NCI-H1092 treated with DMSO at 0.1 percent for 48 hours (cell line): ENCODE data around the gene HAGHL.

ENCODE experiments used
- DNase-seq: peaks from one replicate; lab custom pipeline; 2025; lab: John Stamatoyannopoulos, UW

Gene HAGHL

DNA sequence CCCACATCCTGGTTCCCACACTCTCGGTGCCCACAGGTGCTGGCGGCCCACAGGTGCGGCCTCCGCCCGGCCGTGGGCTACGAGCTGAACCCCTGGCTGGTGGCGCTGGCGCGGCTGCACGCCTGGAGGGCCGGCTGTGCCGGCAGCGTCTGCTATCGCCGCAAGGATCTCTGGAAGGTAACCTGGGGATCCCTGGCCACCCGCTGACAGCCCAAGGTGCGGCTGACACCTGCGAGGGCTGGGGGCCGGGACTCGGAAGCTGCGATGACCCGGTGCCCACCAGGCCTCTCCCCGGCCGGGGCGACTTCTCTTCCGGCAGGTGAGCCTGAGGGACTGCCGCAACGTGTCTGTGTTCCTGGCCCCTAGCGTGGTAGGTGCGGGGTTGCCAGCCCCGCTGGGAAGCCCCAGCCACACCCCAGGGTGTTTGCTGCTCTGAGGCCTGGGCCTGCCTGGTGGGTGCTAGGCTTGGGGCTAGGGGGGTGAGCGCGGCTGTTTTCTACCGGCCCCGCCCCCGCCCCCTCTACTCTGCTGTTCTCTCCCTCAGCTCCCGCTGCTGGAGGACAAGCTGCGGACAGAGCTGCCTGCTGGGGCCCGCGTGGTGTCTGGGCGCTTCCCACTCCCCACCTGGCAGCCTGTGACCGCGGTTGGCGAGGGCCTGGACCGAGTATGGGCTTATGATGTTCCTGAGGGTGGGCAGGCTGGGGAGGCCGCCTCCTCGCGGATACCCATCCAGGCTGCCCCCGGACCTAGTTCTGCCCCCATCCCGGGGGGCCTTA is 5.0 kb upstream of the HAGHL start:
- no peak for DNase-seq

DNA sequence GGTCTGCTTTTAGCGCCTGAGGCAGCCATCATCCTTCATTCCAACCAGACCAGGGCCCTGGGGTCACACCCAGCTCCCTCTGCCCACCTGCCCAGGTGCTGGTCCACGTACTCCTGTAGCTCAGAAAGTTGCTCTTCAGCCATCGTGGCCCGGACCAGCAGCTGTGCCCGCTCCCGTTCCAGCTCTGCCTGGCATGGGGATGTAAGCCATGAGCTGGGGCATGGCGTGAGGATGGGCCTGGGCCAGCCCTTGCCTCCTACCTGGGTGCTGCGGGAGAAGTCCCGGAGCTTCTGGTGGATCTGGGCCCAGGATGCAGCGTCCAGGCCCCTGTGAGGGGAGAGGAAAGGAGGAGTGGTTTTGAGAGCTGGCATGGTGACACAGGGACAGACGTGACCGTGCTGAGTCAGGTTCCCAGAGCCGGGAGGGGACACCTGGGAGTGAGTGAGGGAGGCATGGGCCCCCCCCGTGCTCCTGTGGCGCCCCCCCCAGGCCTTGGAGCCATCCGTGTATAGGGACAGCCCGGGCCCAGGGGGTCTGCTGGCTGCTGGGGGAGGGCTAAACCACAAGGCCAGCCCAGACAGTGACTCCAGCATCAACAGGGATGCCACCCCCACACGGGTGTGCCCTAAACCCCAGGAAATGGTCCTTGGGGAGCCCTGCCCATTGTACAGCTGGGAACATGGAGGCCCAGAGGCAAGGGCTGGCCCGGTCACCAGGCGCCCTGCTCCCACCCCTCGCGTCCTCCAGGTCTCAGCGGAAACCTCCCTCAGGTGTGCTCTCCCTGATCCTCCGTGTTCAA is 3.9 kb upstream of the HAGHL start:
- no peak for DNase-seq

DNA sequence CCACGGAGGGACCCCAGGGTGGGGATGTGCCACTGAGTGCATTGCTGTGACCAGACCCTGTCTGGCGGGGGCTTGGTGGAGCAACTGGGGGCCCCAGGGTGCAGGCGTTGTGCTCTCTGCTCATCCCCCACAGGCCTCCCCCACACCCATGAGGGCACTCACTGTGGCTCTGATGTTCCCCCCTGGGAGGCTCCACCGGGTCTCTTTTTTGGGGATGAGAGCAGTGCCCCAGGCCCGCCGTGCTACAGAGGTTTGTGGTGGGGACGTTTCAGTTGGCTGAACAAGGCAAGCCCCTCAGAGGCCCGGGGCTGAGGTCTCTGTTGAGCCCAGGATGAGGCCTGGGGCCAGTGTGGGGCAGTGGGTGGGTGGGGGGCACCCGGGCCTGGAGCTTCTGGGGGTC is 3.2 kb upstream of the HAGHL start:
- DNase-seq, result no peak

DNA sequence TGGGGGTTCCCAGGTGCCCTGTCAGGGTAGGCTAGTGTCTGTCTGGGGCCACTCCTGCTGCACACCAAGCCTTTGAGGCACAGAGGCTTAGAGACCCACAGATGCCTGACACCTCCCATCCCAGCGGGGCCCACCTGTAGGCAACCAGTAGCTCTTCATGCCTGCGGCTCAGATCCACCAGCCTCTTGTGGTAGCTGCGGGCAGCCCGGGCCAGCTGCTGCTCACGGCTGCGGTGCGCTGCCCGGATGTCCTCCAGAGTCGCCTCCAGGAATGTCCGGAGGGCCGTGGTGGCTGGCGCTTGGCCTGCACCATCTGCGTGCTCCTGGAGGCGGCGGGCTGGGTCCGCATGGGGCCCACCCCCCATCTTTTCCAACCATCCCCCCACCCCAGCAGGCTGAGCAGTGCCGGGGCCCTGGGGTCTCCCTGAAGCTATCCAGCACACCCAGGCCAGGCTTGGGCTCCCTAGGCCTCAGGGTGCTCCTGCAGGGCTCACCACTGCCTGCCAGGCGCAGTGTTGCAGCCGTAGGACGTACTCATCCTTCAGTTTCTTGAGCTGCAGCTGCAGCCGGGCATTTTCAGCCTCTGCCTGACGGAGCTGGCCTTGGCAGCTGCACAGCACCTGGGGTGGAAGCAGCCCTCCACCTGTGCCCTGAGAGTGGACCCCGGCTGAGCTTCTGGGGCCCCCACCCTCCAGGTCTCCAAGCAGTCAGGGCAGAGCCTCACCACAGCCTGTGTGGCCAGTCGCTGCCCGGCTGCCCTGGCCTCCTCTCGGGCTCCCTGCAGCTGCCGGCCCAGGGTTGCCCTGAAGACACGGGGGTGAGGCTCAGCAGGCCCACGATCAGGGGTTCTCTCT is 2.5 kb upstream of the HAGHL start:
- DNase-seq, result no peak

DNA sequence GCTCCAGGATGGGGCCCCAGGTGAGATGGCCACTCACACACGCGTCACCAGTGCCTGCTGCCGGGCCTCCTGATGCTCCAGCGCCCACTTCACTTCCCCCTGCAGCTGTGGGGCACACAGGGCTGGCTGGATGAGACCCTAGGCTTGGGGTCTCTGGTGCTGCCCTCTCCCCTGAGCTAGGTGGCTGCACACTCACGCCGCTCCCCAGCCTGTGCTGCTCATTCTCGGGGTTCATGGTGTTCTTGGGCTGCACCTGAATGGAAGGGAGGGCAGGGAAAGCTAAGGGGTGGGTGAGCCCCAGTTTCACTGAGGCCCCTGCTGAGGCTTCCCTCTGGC is 1.9 kb upstream of the HAGHL start:
- no peak for DNase-seq

DNA sequence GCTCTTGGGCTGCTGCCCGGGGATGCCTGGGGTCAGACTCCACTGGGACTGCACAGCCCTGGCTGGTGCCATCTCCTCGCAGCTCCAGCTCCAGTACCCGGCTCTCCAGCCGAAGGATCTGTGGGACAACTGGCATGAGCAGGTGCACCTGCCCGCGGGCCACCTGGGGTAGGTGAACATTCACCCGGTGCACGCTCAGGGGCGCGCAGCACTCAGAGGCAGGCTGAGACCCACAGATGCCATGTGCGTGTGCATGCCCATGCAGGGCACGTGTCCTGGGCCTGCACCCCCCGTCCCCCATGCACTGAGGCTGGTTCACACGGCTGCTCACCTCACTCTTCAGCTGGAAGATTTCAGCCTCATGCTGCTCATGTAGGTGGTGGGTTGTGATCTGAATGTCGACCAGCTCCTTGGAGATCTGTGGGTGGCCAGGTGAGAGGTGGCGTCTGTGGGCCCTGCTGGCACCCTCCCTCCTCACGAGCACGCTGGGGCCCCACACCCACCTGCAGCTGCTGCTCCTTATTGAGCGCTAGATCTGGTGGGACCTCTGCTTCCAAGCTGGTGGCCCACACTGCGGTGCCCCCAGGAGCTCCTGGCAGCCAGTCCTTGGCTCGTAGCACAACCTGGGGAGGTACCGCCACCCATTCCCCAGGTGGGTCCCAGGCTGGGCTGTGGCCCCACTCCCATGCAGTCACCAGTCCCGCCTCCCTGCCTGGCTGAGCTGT is 1.3 kb upstream of the HAGHL start:
- DNase-seq, result no peak

DNA sequence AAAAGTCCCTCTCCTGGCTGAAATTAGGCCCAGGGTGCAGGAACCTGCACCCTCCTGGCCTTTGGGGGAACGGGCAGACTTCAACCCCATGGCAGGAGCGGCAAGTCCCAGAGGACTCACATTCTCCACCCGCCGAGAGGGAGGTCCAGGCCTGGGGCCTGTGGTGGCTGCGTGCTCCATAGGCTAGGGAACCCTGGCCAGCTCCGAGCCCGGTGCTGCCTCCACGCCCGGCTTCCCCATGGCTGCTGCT is 793 bp upstream of the HAGHL start:
- DNase-seq, result no peak

DNA sequence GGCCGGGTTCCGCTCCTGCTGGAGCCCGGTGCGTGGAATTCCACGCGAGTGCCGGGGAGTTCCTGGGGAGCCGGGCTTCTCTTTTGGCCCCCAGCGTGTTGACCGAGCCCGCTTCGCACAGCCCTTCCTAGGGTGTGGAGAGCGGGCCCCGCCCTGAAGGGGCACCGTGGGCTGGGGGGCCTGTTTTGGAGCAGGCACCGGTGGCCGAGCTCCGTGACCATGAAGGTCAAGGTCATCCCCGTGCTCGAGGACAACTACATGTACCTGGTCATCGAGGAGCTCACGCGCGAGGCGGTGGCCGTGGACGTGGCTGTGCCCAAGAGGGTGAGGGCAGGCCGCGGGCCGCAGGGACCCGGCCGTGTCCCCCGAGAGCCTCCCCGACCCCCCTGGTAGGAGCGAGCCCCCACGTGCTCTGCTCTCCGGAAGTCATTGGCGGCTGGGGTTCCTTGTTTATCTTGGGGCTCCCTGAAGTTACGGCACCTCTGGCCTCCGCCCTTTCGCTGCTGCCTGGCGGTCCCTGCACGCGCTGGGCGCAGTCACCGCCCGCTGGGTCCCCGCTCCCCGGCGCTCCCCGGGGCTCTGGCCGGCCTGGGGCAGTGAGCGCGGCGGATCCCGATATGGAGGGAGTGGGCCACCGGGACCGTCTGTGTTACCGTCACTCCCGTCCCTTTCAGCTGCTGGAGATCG is 528 bp downstream of the HAGHL start:
- no peak for DNase-seq

DNA sequence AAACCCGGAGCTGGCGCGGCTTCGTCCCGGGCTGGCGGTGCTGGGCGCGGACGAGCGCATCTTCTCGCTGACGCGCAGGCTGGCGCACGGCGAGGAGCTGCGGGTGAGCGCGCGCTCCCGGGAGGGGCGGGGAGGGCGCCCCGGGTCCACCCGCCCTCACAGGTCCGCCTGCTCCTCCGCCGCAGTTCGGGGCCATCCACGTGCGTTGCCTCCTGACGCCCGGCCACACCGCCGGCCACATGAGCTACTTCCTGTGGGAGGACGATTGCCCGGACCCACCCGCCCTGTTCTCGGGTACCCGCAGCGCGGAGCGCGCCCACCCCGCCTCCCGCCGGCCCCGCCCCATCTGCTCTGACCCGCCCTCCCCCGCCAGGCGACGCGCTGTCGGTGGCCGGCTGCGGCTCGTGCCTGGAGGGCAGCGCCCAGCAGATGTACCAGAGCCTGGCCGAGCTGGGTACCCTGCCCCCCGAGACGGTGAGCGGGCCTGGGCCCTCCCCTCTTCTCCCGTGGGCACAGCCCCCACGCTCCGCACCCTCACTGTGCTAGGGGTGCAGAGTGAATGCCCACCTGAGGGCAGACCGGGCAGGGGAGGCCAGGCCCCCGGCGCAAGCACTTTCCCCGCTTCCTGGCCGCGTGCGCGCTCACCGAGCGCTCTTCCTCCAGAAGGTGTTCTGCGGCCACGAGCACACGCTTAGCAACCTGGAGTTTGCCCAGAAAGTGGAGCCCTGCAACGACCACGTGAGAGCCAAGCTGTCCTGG is 1.4 kb downstream of the HAGHL start:
- no peak for DNase-seq

DNA sequence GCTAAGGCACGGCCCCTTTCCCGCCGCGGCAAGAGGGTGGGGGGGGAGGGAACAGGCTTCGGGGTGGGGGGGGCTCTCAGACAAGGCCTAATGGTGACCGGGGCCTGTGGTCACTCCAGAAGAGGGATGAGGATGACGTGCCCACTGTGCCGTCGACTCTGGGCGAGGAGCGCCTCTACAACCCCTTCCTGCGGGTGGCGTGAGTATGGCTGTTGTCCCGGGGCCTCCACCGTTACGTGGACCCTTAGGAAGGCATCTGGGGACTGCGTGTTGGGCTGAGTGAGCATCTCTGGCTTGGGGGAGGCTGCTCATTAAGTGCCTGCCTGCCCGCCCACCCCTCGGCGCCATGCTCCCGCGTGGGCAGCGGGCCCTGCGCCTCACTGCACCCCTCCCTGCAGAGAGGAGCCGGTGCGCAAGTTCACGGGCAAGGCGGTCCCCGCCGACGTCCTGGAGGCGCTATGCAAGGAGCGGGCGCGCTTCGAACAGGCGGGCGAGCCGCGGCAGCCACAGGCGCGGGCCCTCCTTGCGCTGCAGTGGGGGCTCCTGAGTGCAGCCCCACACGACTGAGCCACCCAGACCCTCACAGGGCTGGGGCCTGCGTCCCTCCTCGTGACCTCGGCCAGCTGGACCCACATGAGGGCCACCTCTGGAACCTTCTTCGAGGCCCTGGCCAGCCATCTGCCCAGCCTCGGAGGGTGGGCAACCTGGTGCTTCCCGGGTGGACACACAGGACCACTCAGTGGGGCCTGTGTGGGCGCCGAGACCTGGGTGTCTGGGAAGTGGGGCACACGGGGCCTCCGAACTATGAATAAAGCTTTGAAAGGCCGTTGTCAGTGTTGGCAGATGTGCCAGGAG is 2.2 kb downstream of the HAGHL start:
- no peak for DNase-seq

DNA sequence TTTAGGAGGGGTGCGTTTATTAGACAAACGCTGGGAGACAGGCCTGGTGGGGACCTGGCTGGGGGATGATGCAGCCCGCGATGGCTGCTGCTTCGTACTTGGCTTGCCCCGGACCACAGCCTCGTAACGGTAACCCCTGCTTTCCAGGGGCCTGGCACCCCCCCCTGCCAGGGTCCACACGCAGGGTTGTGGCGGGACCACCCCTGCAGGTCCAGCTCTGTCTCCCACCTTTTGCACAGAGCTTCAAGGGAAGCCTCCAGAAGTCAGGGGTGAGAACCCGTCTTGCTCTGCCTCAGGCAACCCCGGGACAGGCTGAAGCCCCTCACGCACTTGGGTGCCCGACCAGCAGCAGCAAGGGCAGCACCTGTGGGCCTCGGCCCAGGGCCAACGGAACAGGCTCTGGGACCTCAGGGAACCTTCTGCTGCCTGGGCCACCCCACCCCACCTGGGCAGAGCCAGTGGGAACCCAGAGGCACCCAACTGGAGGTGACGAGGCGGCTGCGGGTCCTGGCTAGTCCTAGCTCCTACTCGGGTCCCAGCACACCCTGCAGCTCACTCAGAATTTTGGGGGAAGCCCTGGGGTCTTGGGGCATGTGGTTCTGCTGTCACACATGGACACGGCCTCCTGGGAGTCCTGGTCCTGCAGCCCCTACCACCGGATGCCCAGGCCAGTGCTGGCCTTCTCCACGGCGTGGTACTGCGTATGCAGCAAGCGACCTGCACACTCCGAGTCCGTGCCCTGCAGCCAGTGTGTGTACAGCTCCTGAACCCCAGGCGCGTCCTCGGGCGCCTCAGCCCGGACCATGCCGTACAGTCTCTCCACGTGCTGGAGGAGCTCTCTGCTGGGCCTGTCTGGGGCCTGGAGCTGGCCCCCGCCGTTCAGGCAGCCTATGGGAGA is 3.1 kb downstream of the HAGHL start:
- no peak for DNase-seq

DNA sequence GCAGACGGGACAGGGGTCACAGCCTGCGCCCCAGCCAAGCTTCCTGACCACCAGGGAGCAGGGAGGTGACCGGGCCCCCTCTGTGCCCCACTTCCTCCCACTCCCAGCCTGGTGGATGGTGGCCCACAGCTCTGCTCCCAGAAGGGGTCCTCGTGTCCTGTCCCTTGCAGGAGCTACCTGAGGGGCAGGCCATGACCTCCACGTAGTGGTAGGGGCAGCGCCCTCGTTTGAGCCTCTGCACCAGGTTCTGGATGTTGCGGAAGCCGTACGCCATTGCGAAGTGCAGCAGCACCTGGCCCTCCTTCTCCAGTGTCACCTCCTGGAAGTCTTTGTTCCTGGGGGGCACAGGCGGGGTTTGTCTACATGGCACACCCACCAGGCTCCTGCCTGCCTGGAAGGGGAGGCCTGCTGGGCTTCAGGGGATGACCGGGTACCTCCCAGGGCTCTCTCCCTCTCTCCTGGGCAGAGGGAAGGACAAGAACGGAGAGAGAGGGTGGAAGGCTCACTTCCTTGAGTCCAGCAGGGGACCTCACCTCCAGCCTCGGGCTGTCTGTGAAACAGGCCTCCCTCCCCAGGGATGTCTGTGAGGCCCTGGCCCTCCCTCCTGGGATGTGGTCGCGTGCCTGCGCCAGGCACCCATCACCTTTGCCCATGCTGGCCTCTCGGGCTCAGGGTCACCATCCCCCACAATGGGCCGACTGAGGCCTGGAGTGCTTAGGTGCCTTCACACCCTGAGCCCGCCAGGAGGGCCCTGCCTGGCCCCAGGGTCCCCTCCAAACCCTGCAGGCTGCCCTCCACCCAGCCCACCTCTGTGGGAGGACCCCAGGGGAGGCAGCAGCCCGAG is 4.0 kb downstream of the HAGHL start:
- DNase-seq, result no peak

DNA sequence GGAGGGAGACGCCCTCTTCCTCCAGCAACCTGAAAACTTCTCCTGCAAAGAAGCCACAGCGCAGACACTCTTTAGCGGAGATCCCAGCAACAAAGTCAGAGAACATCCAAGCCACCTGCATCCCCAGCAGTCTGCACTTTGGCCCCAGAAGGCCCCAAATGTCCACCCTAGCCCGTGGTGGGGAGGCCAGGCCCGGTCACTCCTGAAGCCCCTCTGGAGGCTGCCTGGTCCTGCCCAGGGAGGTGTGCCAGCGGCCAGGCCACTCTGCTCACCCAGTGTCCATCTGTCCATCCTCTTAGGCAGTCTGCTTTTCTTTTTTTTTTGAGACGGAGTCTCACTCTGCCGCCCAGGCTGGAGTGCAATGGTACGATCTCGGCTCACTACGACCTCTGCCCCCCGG is 5.4 kb downstream of the HAGHL start:
- DNase-seq, result no peak

DNA sequence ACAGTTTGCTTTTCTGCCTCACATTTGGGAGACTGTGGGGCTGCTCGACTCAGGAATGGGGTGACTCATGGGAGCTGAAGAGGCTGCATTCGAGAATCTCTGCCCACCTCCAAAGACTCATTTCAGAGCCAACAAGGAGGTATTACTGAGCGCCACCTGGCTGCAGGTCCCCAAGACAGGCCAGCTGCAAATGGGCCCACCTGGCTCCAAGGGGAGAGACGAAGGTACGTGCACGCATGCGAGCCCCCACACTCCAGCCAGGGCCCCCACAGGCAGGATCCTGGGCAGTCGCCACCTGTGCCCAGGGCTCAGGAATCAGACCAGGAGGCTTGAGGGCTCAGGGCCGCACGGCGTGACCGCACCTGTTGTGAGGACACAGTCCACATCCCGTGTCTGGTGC is 6.0 kb downstream of the HAGHL start:
- DNase-seq, result no peak

DNA sequence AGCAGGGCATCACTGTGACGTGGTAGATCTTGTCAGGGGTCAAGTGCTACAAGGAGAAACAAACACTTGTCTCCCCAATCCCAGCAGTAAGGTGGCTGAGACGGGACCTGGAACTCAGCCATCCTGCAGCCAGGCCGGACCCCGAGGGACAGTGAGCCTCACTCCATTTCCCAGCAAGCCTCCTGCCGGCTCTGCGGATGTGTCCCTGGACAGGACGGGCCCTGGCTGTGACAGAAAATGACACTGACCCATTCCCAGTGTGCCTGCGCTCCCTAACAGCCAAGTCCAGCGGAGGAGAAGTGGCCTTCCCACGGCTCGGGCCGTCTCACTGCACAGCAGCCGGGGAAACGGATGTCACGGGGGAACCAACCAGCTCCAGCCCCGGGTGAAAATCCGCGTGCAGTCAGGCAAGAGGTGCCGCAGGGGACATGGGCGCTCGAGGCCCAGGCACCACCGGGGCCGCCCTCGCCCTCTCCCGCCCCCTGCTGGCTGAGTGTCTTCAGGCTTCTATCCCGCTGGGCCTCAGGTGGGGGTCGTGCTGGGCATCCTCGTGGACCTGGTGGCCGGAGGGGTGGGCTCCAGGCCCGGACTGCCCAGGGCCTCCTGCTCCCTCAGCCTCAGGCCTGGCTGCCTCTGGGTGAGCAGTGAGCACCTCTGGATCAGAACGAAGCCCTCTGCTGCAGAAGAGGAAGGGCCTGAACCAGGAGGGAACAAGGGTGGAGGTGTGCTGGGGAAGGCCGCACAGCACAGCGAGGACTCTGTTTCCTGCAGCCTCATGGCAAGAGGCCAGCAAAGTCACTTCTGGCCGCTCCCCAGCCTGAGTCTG is 6.7 kb downstream of the HAGHL start:
- no peak for DNase-seq

DNA sequence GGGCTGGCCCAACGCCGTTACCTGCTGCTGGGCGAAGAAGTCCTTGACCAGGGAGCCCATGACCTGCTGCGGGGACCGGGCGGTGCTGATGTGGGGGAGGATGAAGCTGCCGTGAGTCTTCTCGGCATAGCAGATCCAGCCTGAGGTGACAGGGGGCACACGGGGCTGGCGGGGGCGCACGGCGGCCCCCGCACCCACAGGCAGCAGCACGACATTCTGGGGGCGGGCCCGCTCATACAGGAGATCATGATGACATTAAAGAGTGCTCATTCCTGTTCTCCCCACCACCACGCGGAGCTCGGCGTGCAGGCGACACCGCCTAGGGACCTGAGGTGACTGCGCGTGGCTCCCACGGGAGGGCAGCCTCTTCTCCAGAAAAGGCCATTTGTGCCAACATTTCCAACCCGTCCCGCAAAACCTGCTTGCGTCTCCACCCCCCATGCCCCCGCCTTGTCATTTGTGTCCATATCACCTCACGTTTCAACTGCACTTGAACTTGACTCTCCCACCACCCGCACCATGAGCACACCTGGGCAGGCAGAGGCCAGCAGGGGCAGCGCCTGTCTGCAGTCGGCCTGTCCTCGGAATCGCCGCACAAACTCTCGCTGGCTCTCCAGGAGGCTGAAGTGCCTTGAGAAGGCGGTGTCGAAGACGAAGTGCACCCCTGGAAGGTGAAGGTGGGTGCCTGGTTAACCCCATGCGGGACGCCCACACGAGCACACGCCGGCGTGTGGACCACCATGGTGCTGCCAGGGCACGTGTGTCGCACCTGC is 7.5 kb downstream of the HAGHL start:
- no peak for DNase-seq
